HG02884 (cell line): ENCODE results near the gene SBF2.
"Not testable (repeated sequence)": the region's sequence is repeated elsewhere in the genome, so short reads cannot be mapped to it uniquely, and the experiment has no call there.

Experiments used
- ATAC-seq: cut with Tn5 transposase; IDR thresholded peaks from one replicate; pipeline ENCODE4 v1.9.1; 2021; ENCODE audit warnings: mild to moderate bottlenecking, moderate library complexity; ENCODE audit not compliant: unreplicated experiment

Gene SBF2

GRCh38 chr11:10076458-10077141 lies 217.4 kb downstream of the SBF2 start:
- ATAC-seq: no peak

- no peak for ATAC-seq
Measured at GRCh38 chr11:10075141-10075540, 218.9 kb downstream of the SBF2 start.

- ATAC-seq: no peak
Measured at GRCh38 chr11:10072841-10073240, 221.2 kb downstream of the SBF2 start.

GRCh38 chr11:10072142-10072541 lies 221.9 kb downstream of the SBF2 start:
- ATAC-seq: no peak

GRCh38 chr11:10067629-10068300 lies 226.3 kb downstream of the SBF2 start:
- ATAC-seq: no peak

- no peak for ATAC-seq
Measured at GRCh38 chr11:10066441-10066840, 227.6 kb downstream of the SBF2 start.

GRCh38 chr11:10064828-10065227 lies 229.2 kb downstream of the SBF2 start:
- ATAC-seq: no peak

- no peak for ATAC-seq
Measured at GRCh38 chr11:10058356-10058755, 235.7 kb downstream of the SBF2 start.

- no peak for ATAC-seq
Measured at GRCh38 chr11:10051868-10052586, 242.0 kb downstream of the SBF2 start.

GRCh38 chr11:10050561-10050960 lies 243.5 kb downstream of the SBF2 start:
- ATAC-seq: no peak

GRCh38 chr11:10049756-10050155 lies 244.3 kb downstream of the SBF2 start:
- ATAC-seq: no peak

- no peak for ATAC-seq
Measured at GRCh38 chr11:10048350-10048749, 245.7 kb downstream of the SBF2 start.

GRCh38 chr11:10044618-10045017 lies 249.4 kb downstream of the SBF2 start:
- ATAC-seq: no peak

- no peak for ATAC-seq
Measured at GRCh38 chr11:10042699-10043098, 251.3 kb downstream of the SBF2 start.

- no peak for ATAC-seq
Measured at GRCh38 chr11:10041748-10042446, 252.1 kb downstream of the SBF2 start.

- ATAC-seq: no peak
Measured at GRCh38 chr11:10041332-10041731, 252.7 kb downstream of the SBF2 start.

- no peak for ATAC-seq
Measured at GRCh38 chr11:10038521-10039302, 255.3 kb downstream of the SBF2 start.

- ATAC-seq: not testable (repeated sequence)
Measured at GRCh38 chr11:10035932-10036331, 258.1 kb downstream of the SBF2 start.

GRCh38 chr11:10032935-10033334 lies 261.1 kb downstream of the SBF2 start:
- ATAC-seq: no peak

GRCh38 chr11:10030122-10030490 lies 263.9 kb downstream of the SBF2 start:
- no peak for ATAC-seq
